Chondrocyte (in vitro differentiated cells): ENCODE data around the gene IGFBP5. TPM values are rescaled to one million over a fixed set of nuclear protein-coding genes. Genes with fewer than 3 reads are reported as not detected.

Experiments
- DNase-seq: peaks from one replicate; pipeline ENCODE4 v3.0.0; 2021; ENCODE audit warnings: mixed read lengths, low spot score
- H3K27ac Mint-ChIP-seq: one replicate; pipeline ENCODE4 v1.8.0; 2021; ENCODE audit warnings: mild to moderate bottlenecking, moderate library complexity, mixed read lengths; ENCODE audit not compliant: unreplicated experiment
- H3K27me3 Mint-ChIP-seq: 2 replicates; pipeline ENCODE4 v1.8.0; 2021; ENCODE audit warnings: low read depth, mixed read lengths
- H3K36me3 Mint-ChIP-seq: 2 replicates; pipeline ENCODE4 v1.8.0; 2021; ENCODE audit warnings: low read depth, mixed read lengths
- H3K4me1 Mint-ChIP-seq: 2 replicates; pipeline ENCODE4 v1.8.0; 2021; ENCODE audit warnings: low read depth, mild to moderate bottlenecking, mixed read lengths
- H3K4me3 Mint-ChIP-seq: one replicate; pipeline ENCODE4 v1.8.0; 2021; ENCODE audit warnings: mild to moderate bottlenecking, moderate library complexity, mixed read lengths; ENCODE audit not compliant: unreplicated experiment
- H3K9me3 Mint-ChIP-seq: 2 replicates; pipeline ENCODE4 v1.8.0; 2021; ENCODE audit warnings: low read depth, mixed read lengths
- CTCF ChIP-seq: fragments of 200-600 bp; sonication (generic); IDR thresholded peaks from 2 replicates; pipeline ENCODE4 v1.5.0; 2021; ENCODE audit warnings: antibody characterized with exemption, mild to moderate bottlenecking, moderate library complexity
- total RNA-seq: library from RNA; stranded (reverse); gene quantifications from 3 replicates; pipeline ENCODE4 v1.2.1, GENCODE V29; 2021

The IGFBP5 gene
- total RNA-seq, 1 donor from 2014 or later, result 502 TPM

- no peak for DNase-seq
- no peak for TF ChIP-seq CTCF
- Mint-ChIP-seq H3K27ac (no peak overlapping the region), H3K36me3 (no peaks in the 10 kb centered on the region), H3K9me3 (no peaks in the 10 kb centered on the region), H3K4me3 (no peak overlapping the region), H3K4me1 (peaks cover 26% of the 10 kb centered on the region), H3K27me3 (peaks cover 5% of the 10 kb centered on the region)
Observed at GRCh38 chr2:216739035-216739434, 43.7 kb upstream of the IGFBP5 start.

- H3K9me3 Mint-ChIP-seq, result no peaks in the 10 kb centered on the region
Observed at GRCh38 chr2:216737676-216738075, 42.3 kb upstream of the IGFBP5 start.

GRCh38 chr2:216736326-216736725 is 41.0 kb upstream of the IGFBP5 start:
- Mint-ChIP-seq H3K27ac (no peak overlapping the region), H3K4me3 (no peak overlapping the region)
- no peak for DNase-seq

More at GRCh38 chr2:216737676-216738075, 42.3 kb upstream of the IGFBP5 start:
- Mint-ChIP-seq H3K4me3 (no peak overlapping the region), H3K36me3 (no peaks in the 10 kb centered on the region), H3K27ac (no peak overlapping the region), H3K27me3 (peaks cover 6% of the 10 kb centered on the region), H3K4me1 (peaks cover 14% of the 10 kb centered on the region)
- DNase-seq, result no peak
- no peak for TF ChIP-seq CTCF

GRCh38 chr2:216735668-216736067 is 40.3 kb upstream of the IGFBP5 start:
- TF ChIP-seq CTCF, result no peak
- H3K27me3 Mint-ChIP-seq, result peaks cover 6% of the 10 kb centered on the region
- H3K27ac Mint-ChIP-seq, result no peak overlapping the region

More at GRCh38 chr2:216736326-216736725, 41.0 kb upstream of the IGFBP5 start:
- Mint-ChIP-seq H3K4me1 (peaks cover 14% of the 10 kb centered on the region), H3K36me3 (no peaks in the 10 kb centered on the region), H3K27me3 (peaks cover 6% of the 10 kb centered on the region), H3K9me3 (no peaks in the 10 kb centered on the region)
- no peak for TF ChIP-seq CTCF

GRCh38 chr2:216735086-216735485 is 39.7 kb upstream of the IGFBP5 start:
- TF ChIP-seq CTCF, result no peak
- Mint-ChIP-seq H3K27ac (no peak overlapping the region), H3K9me3 (no peaks in the 10 kb centered on the region), H3K27me3 (peaks cover 9% of the 10 kb centered on the region), H3K4me3 (no peak overlapping the region), H3K4me1 (peaks cover 3% of the 10 kb centered on the region), H3K36me3 (no peaks in the 10 kb centered on the region)
- no peak for DNase-seq

More at GRCh38 chr2:216735668-216736067, 40.3 kb upstream of the IGFBP5 start:
- Mint-ChIP-seq H3K4me1 (peaks cover 9% of the 10 kb centered on the region), H3K9me3 (no peaks in the 10 kb centered on the region), H3K4me3 (no peak overlapping the region), H3K36me3 (no peaks in the 10 kb centered on the region)
- no peak for DNase-seq
